GM18868 (cell line): Measurements from ENCODE around the gene TFF3.

ENCODE experiments used
- ATAC-seq: cut with Tn5 transposase; IDR thresholded peaks from one replicate; pipeline ENCODE4 v1.9.1; 2021; ENCODE audit warnings: mild to moderate bottlenecking, moderate library complexity; ENCODE audit not compliant: unreplicated experiment

Gene TFF3

DNA sequence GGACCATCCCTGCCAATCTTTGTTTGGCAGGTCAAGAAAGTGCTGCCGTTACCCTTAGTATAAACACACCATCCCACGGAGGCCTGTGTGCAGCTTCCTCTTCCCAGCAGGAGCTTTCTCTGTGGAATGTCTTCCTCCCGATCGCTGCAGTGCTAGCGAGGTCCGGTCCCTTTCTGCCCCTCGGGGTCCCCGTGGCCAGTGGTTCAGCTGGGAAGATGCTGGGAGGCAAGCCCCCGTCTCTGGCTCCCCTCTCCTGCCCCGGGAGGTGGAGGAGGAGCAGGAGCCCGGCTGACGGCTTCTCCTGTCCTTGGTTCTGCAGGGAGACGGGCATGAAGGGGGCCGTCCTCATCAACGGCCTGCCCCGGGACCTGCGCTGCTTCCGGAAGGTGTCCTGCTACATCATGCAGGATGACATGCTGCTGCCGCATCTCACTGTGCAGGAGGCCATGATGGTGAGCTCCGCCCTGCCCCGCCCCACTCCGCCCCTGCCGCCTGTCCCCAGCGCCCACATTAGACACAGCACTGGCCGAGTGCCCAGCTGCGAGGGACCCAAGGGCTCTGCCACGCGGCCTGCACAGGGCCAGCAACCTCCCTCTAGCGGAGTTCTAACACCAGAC lies 42.1 kb downstream of the TFF3 start:
- ATAC-seq = no peak

GRCh38 chr21:42272109-42272962 lies 42.9 kb downstream of the TFF3 start:
- ATAC-seq = no peak

DNA sequence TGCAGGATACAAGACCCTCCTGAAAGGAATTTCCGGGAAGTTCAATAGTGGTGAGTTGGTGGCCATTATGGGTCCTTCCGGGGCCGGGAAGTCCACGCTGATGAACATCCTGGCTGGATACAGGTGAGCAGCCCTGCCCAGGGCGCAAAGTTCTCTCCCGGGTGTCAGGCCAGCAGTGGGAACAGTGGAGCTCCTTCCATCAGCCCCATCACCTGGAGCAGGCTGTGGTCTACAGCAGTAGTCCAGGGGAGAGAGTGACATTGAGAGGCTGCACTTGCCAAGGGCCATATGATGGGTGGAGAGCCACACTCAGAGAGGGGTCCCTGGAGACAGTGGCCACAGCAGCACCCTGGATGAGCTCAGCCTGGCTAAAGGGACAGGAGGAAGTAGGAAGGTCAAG lies 44.1 kb downstream of the TFF3 start:
- no peak for ATAC-seq

DNA sequence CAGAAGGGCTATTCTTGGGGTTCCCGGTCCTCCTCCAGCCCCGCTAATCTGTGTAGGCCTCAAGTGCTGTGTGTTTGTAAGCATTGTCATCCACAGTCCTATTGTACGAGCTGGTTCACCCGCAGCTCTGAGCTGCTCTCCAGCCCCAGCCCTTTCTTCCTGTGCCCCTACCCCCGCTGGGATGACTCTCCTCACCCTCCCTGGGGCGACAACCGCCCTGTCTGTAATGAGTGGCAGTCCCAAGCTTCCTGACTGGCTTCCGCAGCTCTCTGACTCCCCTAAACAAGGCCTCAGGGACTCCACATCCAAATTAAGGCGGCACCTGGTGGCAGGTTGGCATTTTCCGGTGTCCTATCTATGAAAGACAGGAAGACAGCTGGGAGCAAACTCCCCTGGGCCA lies 45.8 kb downstream of the TFF3 start:
- ATAC-seq = no peak

DNA sequence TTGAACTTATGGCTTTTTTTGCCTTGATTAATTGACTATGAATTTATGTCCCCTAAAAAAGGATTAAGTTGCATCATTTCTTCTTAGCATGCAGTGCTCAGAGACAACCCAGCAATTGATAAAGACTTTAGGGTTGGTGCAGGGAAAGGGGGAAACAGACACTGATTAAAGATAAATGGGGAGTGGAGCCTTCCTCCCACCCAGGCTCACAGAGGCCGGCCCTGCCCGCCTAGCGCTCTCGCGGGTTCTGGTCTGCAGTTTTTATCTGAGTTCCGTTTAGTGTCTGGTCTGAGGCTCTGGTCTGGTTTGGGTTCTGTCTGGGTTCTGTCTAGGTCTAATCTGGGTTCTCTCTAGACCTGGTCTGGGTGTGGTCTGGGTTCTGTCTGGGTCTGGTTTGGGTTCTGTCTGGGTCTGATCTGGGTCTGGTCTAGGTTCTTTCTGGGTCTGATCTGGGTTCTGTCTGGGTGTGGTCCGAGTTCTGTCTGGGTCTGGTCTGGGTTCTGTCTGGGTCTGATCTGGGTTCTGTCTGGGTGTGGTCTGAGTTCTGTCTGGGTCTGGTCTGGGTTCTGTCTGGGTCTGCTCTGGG lies 48.1 kb downstream of the TFF3 start:
- no peak for ATAC-seq

GRCh38 chr21:42265231-42265812 lies 49.9 kb downstream of the TFF3 start:
- ATAC-seq = no peak

DNA sequence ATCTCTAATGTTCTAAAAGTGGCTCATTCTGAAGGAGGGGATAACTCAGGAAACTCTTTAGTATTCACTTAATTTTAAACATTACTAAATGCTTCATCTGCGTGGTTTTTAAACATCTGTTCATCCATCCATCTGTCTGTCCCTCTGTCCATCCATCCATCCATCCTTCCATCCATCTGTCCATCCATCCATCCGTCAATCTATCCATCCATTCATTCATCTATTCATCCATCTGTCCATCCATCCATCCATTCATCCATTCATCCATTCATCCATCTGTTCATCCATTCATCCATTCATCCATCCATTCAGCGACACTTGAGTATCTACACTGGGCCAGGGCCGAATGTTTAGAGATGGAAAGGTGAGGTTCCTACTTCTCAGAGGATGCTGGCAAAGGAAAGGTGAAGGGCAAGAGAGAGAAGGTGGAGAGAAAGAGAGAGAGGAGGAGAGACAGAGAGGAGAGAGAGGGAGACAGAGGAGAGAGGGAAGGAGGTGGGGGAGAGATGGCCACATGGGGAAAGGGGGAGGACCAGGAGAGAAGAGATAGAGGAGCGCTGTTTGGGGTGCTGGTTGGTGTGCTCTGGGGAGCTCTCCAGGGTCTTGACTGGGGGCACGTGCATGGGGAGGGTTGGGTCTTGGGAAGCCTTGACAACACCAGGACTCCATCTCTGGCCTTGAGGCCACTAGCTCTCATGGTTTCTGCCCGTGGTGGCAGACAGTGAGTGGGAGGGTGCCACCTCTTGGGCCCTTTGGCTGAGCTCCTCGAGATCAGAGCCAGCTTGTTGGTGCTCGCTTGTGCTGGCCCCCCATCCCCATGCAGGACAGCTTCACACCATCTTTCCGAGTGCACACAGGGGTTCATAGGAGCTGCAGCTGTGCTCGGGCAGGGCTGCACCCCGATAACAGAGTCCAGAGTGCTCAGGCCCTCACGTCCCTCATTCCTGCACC lies 50.7 kb downstream of the TFF3 start:
- ATAC-seq = no peak

DNA sequence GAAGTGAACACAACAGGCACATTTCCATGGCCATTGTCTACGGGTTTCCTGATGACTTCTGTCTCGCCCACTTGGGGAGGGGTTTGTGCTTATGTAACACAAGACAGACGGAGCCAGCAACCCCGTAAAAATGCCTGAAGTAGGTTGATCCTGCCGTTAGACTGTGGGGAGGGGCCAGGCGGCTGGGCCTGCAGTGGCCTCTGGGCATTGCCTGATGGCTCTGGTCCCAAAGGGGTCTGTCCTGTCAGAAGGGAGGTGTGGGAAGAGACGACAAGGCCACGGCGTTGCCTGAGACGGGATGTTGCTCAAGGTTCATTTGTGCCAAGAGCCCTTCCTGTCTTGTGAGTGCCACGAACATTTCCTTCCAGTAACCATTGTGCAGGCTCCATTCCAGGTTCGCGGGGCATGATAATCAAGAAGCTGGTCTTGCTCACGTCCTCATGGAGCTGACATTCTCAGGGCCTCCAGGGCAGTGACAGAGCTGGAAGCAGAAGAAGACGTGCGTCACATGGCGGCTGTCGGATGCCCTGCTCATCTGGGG lies 51.5 kb downstream of the TFF3 start:
- no peak for ATAC-seq

- ATAC-seq = no peak
These were observed 52.4 kb downstream of the TFF3 start for GRCh38 chr21:42262831-42263231.

DNA sequence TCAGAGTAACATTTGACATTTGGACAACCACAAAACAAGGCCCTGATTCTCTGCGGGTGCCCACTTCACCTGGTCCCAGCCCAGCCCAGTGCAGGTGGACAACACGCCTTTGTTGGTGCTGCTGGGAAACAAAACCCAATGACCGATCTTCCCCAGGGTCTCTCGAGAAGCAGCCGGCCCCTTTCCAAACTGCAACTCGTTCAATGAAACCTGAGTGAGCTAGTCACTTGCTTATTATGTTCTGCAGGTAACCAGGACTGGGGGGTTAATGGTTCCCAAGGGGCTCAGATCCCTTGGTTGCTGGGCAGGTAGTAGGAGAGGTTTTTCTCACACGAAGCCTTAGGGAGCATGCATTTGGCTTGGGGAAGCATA lies 53.4 kb downstream of the TFF3 start:
- no peak for ATAC-seq
